ENCODE data around the gene CC2D2B.

CC2D2B gene

DNA sequence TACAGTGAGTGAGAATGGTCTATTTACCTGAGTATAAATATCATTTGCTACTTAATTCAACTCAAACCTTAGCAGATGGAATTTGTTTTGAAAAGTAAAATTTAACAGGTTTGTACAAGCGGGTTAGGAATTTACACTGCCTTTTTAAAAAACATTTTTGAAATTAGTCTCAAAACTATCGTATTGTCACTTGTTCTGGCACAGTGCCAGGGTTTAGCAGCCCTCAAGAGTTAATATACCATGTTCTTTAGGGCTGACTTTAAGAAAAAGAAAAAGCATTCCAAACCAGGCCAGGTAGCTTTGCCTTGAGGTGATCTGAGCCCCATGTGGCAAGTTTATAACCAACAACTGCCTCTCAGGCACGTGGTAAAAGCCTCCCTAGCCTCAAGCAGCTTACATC is 153.5 kb downstream of the CC2D2B start:
- Histone ChIP-seq H3K4me3 (ENCODE audit: low read depth, low read length) (no peak overlapping the region), H3K9me3 (ENCODE audit: control insufficient read depth, insufficient read depth, low read length) (no peaks in the 10 kb centered on the region), H3K4me1 (ENCODE audit: control insufficient read depth, insufficient read depth, low read length) (no peaks in the 10 kb centered on the region), H3K36me3 (ENCODE audit: control insufficient read depth, insufficient read depth, low read length) (peaks cover 14% of the 10 kb centered on the region), H3K9ac (ENCODE audit: low read depth, low read length) (no peak overlapping the region), H3K27me3 (ENCODE audit: control insufficient read depth, insufficient read depth, low read length) (no peaks in the 10 kb centered on the region)

DNA sequence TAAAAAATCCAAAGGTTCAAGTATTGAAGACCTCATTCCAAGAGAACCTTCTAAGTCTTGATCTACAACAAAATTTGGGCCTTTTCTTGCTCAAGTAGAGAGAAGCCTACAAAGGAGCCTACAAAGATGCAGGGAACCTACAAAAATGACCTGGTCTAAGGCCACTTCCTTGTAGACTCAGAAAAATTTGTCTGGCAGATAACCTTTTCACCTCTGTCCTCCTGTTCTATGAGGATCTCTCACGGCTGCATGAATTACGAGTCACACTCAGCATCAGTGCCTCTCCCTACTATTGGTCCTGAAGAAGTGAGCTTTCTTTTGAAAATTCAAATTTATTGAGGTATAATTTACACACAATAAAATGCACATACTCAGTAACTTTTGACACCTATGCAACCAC is 164.9 kb downstream of the CC2D2B start:
- peaks cover 3% of the 10 kb centered on the region for H3K4me1 ChIP-seq (ENCODE audit: control insufficient read depth, insufficient read depth, low read length)
- no peak overlapping the region for H3K9ac ChIP-seq (ENCODE audit: low read depth, low read length)
- H3K27me3 ChIP-seq (ENCODE audit: control insufficient read depth, insufficient read depth, low read length) = no peaks in the 10 kb centered on the region
- H3K36me3 ChIP-seq (ENCODE audit: control insufficient read depth, insufficient read depth, low read length) = no peaks in the 10 kb centered on the region
- H3K9me3 ChIP-seq (ENCODE audit: control insufficient read depth, insufficient read depth, low read length) = no peaks in the 10 kb centered on the region
- H3K4me3 ChIP-seq (ENCODE audit: low read depth, low read length) = no peak overlapping the region

DNA sequence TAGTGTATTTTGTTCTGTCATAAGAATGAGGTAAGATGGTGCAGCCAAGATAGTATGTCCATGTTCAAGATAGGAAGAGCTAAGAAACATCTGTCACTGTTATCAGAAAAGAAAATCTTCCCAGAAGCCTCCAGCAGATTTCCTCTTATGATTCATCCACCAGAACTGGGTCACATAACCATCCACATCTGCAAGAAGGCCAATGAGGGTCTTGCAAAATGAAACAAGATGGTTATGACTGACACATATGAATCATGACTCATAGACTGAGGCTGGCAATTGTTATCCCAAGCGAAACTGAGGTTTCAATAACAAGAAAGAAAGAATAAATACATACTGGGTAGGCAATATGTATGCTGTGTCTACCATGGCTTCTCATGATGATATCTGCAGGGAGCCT is 165.9 kb downstream of the CC2D2B start:
- no peak overlapping the region for H3K4me3 ChIP-seq (ENCODE audit: low read depth, low read length)
- H3K4me1 ChIP-seq (ENCODE audit: control insufficient read depth, insufficient read depth, low read length) = peaks cover 3% of the 10 kb centered on the region
- H3K9ac ChIP-seq (ENCODE audit: low read depth, low read length) = no peak overlapping the region
- H3K36me3 ChIP-seq (ENCODE audit: control insufficient read depth, insufficient read depth, low read length) = no peaks in the 10 kb centered on the region
- no peaks in the 10 kb centered on the region for H3K9me3 ChIP-seq (ENCODE audit: control insufficient read depth, insufficient read depth, low read length)
- H3K27me3 ChIP-seq (ENCODE audit: control insufficient read depth, insufficient read depth, low read length) = no peaks in the 10 kb centered on the region

DNA sequence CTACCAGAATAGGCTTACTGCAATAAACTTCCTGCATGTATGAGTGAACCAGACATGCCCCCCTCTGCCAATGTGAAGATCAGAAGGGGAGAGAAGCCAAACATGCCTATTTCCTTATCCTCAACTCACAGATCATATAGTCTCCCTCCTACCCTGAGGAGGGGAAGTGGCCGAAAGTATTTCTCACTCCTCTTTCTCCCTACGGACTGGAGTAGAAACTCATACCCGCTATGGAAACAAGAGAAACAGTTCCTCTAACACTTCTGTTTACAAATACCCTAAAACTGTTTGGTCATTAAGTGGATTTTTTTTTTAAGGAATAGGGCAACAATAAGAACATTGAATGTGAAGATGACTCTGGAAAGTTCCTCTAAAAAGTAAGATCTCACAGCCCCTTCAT is 167.0 kb downstream of the CC2D2B start:
- Histone ChIP-seq H3K27me3 (ENCODE audit: control insufficient read depth, insufficient read depth, low read length) (no peaks in the 10 kb centered on the region), H3K9me3 (ENCODE audit: control insufficient read depth, insufficient read depth, low read length) (no peaks in the 10 kb centered on the region), H3K4me1 (ENCODE audit: control insufficient read depth, insufficient read depth, low read length) (peaks cover 3% of the 10 kb centered on the region), H3K36me3 (ENCODE audit: control insufficient read depth, insufficient read depth, low read length) (no peaks in the 10 kb centered on the region), H3K4me3 (ENCODE audit: low read depth, low read length) (no peak overlapping the region), H3K9ac (ENCODE audit: low read depth, low read length) (no peak overlapping the region)

DNA sequence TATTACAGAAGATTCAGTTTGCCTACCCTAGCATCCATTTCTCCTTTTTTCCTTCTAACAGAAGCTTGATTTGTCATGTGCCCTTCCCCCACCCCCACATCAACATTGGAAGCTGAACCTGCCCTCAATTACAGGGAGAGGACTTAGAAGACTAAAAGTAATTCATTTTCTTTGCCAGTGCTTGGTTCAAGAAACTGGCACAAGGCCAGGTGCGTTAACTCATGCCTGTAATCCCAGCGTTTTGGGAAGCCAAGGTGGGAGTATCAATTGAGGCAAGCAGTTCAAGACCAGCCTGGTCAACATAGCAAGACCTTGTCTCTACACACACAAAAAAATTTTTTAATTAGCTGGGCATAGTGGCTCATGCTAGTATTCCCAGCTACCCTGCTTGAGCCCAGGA is 168.2 kb downstream of the CC2D2B start:
- H3K27me3 ChIP-seq (ENCODE audit: control insufficient read depth, insufficient read depth, low read length) = no peaks in the 10 kb centered on the region
- H3K4me1 ChIP-seq (ENCODE audit: control insufficient read depth, insufficient read depth, low read length) = peaks cover 3% of the 10 kb centered on the region
- no peak overlapping the region for H3K9ac ChIP-seq (ENCODE audit: low read depth, low read length)
- H3K4me3 ChIP-seq (ENCODE audit: low read depth, low read length) = no peak overlapping the region
- no peaks in the 10 kb centered on the region for H3K36me3 ChIP-seq (ENCODE audit: control insufficient read depth, insufficient read depth, low read length)
- H3K9me3 ChIP-seq (ENCODE audit: control insufficient read depth, insufficient read depth, low read length) = no peaks in the 10 kb centered on the region

DNA sequence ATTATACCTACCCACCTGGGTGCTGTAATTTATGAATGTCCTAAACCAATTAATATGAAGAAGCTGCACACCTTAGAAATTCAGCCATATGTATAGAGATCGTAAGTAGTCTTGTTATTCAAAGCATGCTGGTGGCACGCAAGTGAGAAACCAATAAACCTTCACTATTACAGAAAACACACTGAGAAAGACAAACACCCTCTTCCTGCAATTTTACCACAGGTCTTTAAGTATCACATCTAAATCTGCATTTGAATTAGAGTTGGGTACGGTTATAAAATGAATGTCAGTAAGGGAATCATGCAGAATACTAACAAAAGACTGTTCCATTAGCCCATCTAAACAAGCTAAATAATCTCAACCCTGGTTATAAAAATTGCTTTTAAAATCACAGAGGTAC is 169.4 kb downstream of the CC2D2B start:
- no peaks in the 10 kb centered on the region for H3K27me3 ChIP-seq (ENCODE audit: control insufficient read depth, insufficient read depth, low read length)
- H3K4me1 ChIP-seq (ENCODE audit: control insufficient read depth, insufficient read depth, low read length) = peaks cover 3% of the 10 kb centered on the region
- no peaks in the 10 kb centered on the region for H3K36me3 ChIP-seq (ENCODE audit: control insufficient read depth, insufficient read depth, low read length)
- no peaks in the 10 kb centered on the region for H3K9me3 ChIP-seq (ENCODE audit: control insufficient read depth, insufficient read depth, low read length)
- no peak overlapping the region for H3K4me3 ChIP-seq (ENCODE audit: low read depth, low read length)
- no peak overlapping the region for H3K9ac ChIP-seq (ENCODE audit: low read depth, low read length)

DNA sequence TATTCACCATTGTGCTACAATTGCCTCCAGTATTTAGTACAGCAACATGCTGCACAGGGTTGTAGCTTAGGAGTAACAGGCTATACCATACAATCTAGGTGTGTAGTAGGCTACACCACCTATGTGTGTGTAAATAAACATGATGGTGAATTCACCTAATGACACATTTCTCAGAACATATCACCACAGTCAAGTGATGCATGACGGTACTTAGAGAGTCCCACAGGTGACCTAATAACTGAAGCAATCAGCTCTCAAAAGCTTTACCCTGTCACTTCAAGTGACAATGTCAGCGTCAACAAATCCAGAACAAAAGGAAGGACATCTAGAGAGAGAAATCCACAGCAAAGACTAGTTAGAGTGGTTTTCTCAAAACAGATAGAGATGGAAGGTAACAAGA is 174.4 kb downstream of the CC2D2B start:
- H3K9me3 ChIP-seq (ENCODE audit: control insufficient read depth, insufficient read depth, low read length) = no peaks in the 10 kb centered on the region
- H3K4me1 ChIP-seq (ENCODE audit: control insufficient read depth, insufficient read depth, low read length) = no peaks in the 10 kb centered on the region
- H3K4me3 ChIP-seq (ENCODE audit: low read depth, low read length) = no peak overlapping the region
- H3K27me3 ChIP-seq (ENCODE audit: control insufficient read depth, insufficient read depth, low read length) = no peaks in the 10 kb centered on the region
- no peak overlapping the region for H3K9ac ChIP-seq (ENCODE audit: low read depth, low read length)
- H3K36me3 ChIP-seq (ENCODE audit: control insufficient read depth, insufficient read depth, low read length) = no peaks in the 10 kb centered on the region
